H1 (cell line): ENCODE results near the gene SH3BP2. TPM values are rescaled to one million over a fixed set of nuclear protein-coding genes. Genes with fewer than 3 reads are reported as not detected.

Experiments
- CHD7 ChIP-seq: fragments of 300-600 bp; sonication (generic); IDR thresholded peaks from 2 replicates; pipeline ENCODE4 v1.7.1; 2012; ENCODE audit warnings: low read length, moderate library complexity, mild to moderate bottlenecking, inconsistent platforms; ENCODE audit not compliant: insufficient replicate concordance
- KDM1A ChIP-seq: fragments of 200-600, 300-600 bp; sonication (generic); IDR thresholded peaks from 2 replicates; pipeline ENCODE4 v1.7.1; 2016; ENCODE audit warnings: mild to moderate bottlenecking, low read length, borderline replicate concordance
- PHF8 ChIP-seq: fragments of 200-600 bp; sonication (generic); conservative IDR thresholded peaks from 2 replicates; pipeline ENCODE4 v1.7.1; 2012; ENCODE audit warnings: low read depth, mild to moderate bottlenecking, inconsistent platforms, low read length, moderate library complexity
- SP2 ChIP-seq: IDR thresholded peaks from 2 replicates; pipeline ENCODE4 v1.6.1; 2012; ENCODE audit warnings: mild to moderate bottlenecking, low read length, inconsistent platforms
- TAF7 ChIP-seq: optimal IDR thresholded peaks from 2 replicates; pipeline ENCODE3; 2011; ENCODE audit warnings: low read depth, mild to moderate bottlenecking, inconsistent platforms, low read length, moderate library complexity, borderline replicate concordance
- TCF12 ChIP-seq: IDR thresholded peaks from 2 replicates; pipeline ENCODE4 v1.6.1; 2011; ENCODE audit warnings: low read depth, mild to moderate bottlenecking, low read length
- polyA plus RNA-seq, 7 experiments: library from polyadenylated mRNA; depleted of rRNA in 3 of 7; stranded (reverse) in 5 of 7; unstranded in 2 of 7; fragments of >200 nt in 5 of 7; fragments of 200-250 nt in 2 of 7; gene quantifications; 1 replicate in 5 of 7; 2 replicates in 1 of 7; 4 replicates in 1 of 7; pipeline versions ENCODE4 v1.2.1 to v1.2.3, GENCODE V29; 2011 to 2013; ENCODE audit warnings: missing spikeins in 2 of 7, mixed read lengths in 2 of 7
- total RNA-seq: library from RNA; stranded (reverse); fragmentation: NEBNext Ultra II Directional; extraction: Animal tissue kit (Norgen Biotek cat#: 25700); gene quantifications from 2 replicates; pipeline ENCODE4 v1.2.1, GENCODE V29; 2021

Gene SH3BP2
- total and polyA plus RNA-seq, 2 of the 8 experiments (the other 6 are each of a cell fraction or from before 2014, with no cell fraction given) = 27.4 to 31.4 TPM

GRCh38 chr4:2788532-2789103 is 4.3 kb upstream of the SH3BP2 start (continued):
- no peak for TF ChIP-seq CHD7
- TF ChIP-seq KDM1A = no peak
- no peak for TF ChIP-seq PHF8
- no peak for TF ChIP-seq TAF7
- no peak for TF ChIP-seq SP2
- no peak for TF ChIP-seq TCF12
- TF ChIP-seq, all 59 proteins: peak for 0
